Left colon (tissue), 2 donors: ENCODE measurements around the gene GABRB1. TPM values are rescaled to one million over a fixed set of nuclear protein-coding genes. Genes with fewer than 3 reads are reported as not detected.

Experiments used
- ATAC-seq: fragments of 200-7000 bp; cut with Tn5 transposase; one replicate; pipeline ENCODE4 v1.9.1; 2020; ENCODE audit warnings: mild to moderate bottlenecking, moderate library complexity
- DNase-seq, 2 donors: peaks; one replicate each; pipeline ENCODE4 v3.0.0-alpha.2; 2020
- intact Hi-C, 2 donors: fragments of 100-400 bp; cut with DNase I in 1 of 2; cut with micrococcal nuclease in 1 of 2; formaldehyde crosslinking; loops; one replicate each; pipeline versions ENCODE4 v1.11.2 to v1.14.0; 2022; cut with DNase I, micrococcal nuclease
- total RNA-seq, 2 donors: library from RNA; stranded (reverse); fragmentation: NEBNext Ultra II Directional; extraction: Animal tissue kit (Norgen Biotek cat#: 25700); gene quantifications; one replicate each; pipeline ENCODE4 v1.2.1, GENCODE V29; 2021
- donor health status: DM: no; HTN: no; CAD: no.
- donor health status: DM: yes; HTN: yes; CAD: no.

Gene GABRB1
- total RNA-seq, 2 donors from 2014 or later: 0.36 to 0.37 TPM

GRCh38 chr4:47475411-47475810 lies 444.0 kb downstream of the GABRB1 start:
- intact Hi-C loops: no loop called here
- DNase-seq (no peak), ATAC-seq (no peak)

Other genes with a start within 250 kb of the GABRB1 start
- not detected for gene COX7B2, start 122.3 kb upstream of the GABRB1 start, total RNA-seq
- under 1 TPM; 0.14 to 0.24 TPM for gene GABRA4, start 38.0 kb upstream of the GABRB1 start, total RNA-seq